Testis (tissue), 3 donors: ENCODE results near the gene BEST2. TPM values are rescaled to one million over a fixed set of nuclear protein-coding genes. Genes with fewer than 3 reads are reported as not detected.

Experiments used
- DNase-seq: peaks from one replicate; pipeline ENCODE4 v3.0.0-alpha.2; 2019
- H3K27ac ChIP-seq, 2 donors: fragments of 200-600 bp; sonication (generic); one replicate each; pipeline ENCODE4 v1.5.1; 2019
- H3K27me3 ChIP-seq: fragments of 200-600 bp; sonication (generic); one replicate; pipeline ENCODE4 v1.5.1; 2019
- H3K36me3 ChIP-seq: fragments of 200-600 bp; sonication (generic); one replicate; pipeline ENCODE4 v1.5.1; 2017; ENCODE audit warnings: low read depth; ENCODE audit errors: missing control alignments
- H3K4me1 ChIP-seq: fragments of 200-600 bp; sonication (generic); one replicate; pipeline ENCODE4 v1.5.1; 2019
- H3K4me3 ChIP-seq, 2 donors: fragments of 200-600 bp; sonication (generic); one replicate each; pipeline ENCODE4 v1.5.1; 2017 to 2019
- H3K9me3 ChIP-seq: fragments of 200-600 bp; sonication (generic); one replicate; pipeline ENCODE4 v1.5.1; 2017
- CTCF ChIP-seq, 3 experiments: fragments of 450-650 bp in 2 of 3; fragments of 200-600 bp in 1 of 3; sonication (generic) in 1 of 3; IDR thresholded peaks; one replicate each; pipeline ENCODE4 v1.5.1; 2016 to 2019; ENCODE audit warnings: antibody characterized with exemption in 3 of 3, mild to moderate bottlenecking in 2 of 3, moderate library complexity in 1 of 3
- POLR2A ChIP-seq: fragments of 450-650 bp; IDR thresholded peaks from one replicate; pipeline ENCODE4 v1.6.1; 2017; ENCODE audit warnings: antibody characterized with exemption, mild to moderate bottlenecking, moderate library complexity
- WGBS, 2 donors: methylation state at CpG; one replicate each; pipeline ENCODE4 v1.1.5; 2018; 5-methylcytosine and 5-hydroxymethylcytosine counted together
- intact Hi-C: fragments of 100-400 bp; cut with DNase I; formaldehyde crosslinking; loops from one replicate; pipeline ENCODE4 v1.15.1; 2023; ENCODE audit warnings: low total_unique reads
- polyA plus RNA-seq: library from polyadenylated mRNA; stranded (reverse); fragments of 350-450 nt; fragmentation: Illumina TruSeq; extraction: RNeasy Lipid Tissue Mini Kit (QIAGEN cat#74804); gene quantifications from one replicate; pipeline ENCODE4 v1.2.3, GENCODE V29; 2014; ENCODE audit warnings: low read depth, low replicate concordance; ENCODE audit not compliant: insufficient read depth
- total RNA-seq, 2 donors: library from RNA; depleted of rRNA; stranded (reverse); fragments of >200 nt; gene quantifications; one replicate each; pipeline ENCODE4 v1.2.3, GENCODE V29; 2016

BEST2 gene
- total and polyA plus RNA-seq, 3 donors from 2014 or later: 0.50 to 0.87 TPM; not detected in 1

- intact Hi-C loops: no loop called here
- DNase-seq: no peak
- Histone ChIP-seq H3K27ac (no peak overlapping the region), H3K4me1 (peaks cover 5% of the 10 kb centered on the region), H3K36me3 (no peaks in the 10 kb centered on the region), H3K9me3 (no peaks in the 10 kb centered on the region), H3K4me3 (no peak overlapping the region), H3K27me3 (no peaks in the 10 kb centered on the region)
- no peak for TF ChIP-seq POLR2A
- TF ChIP-seq CTCF (IDR thresholded peaks at IDR 0.05): no peak
- WGBS, 2 donors: 41 to 67% methylated on average over 16 to 24 of the region's 24 CpGs
Observed at GRCh38 chr19:12749938-12750521, 1.6 kb upstream of the BEST2 start.

- TF ChIP-seq CTCF (IDR thresholded peaks at IDR 0.05): no peak
- no peak for TF ChIP-seq POLR2A
- no peaks in the 10 kb centered on the region for H3K36me3 ChIP-seq
- H3K9me3 ChIP-seq: no peaks in the 10 kb centered on the region
- no peaks in the 10 kb centered on the region for H3K27me3 ChIP-seq
- H3K27ac ChIP-seq: no peak overlapping the region
- WGBS, 2 donors: 68 to 72% methylated on average over 9 of the region's 9 CpGs
- no peak overlapping the region for H3K4me3 ChIP-seq
- peaks cover 5% of the 10 kb centered on the region for H3K4me1 ChIP-seq
- no peak for DNase-seq
- intact Hi-C loops: no loop called here
Observed at GRCh38 chr19:12750851-12751250, 740 bp upstream of the BEST2 start.

GRCh38 chr19:12752056-12752781, 628 bp downstream of the BEST2 start:
- intact Hi-C loops: no loop called here
- Histone ChIP-seq H3K36me3 (no peaks in the 10 kb centered on the region), H3K9me3 (no peaks in the 10 kb centered on the region), H3K27me3 (no peaks in the 10 kb centered on the region), H3K4me1 (peaks cover 5% of the 10 kb centered on the region), H3K4me3 (no peak overlapping the region), H3K27ac (no peak overlapping the region)
- DNase-seq: no peak
- WGBS, 2 donors: 83 to 87% methylated on average over 18 to 23 of the region's 23 CpGs
- TF ChIP-seq POLR2A (no peak), CTCF (IDR thresholded peaks at IDR 0.05) (no peak)

- DNase-seq: no peak
- Histone ChIP-seq H3K4me1 (peaks cover 7% of the 10 kb centered on the region), H3K36me3 (no peaks in the 10 kb centered on the region), H3K27me3 (no peaks in the 10 kb centered on the region), H3K4me3 (no peak overlapping the region), H3K27ac (no peak overlapping the region), H3K9me3 (no peaks in the 10 kb centered on the region)
- no peak for TF ChIP-seq CTCF (IDR thresholded peaks at IDR 0.05)
- no peak for TF ChIP-seq POLR2A
- WGBS, 2 donors: 58 to 61% methylated on average over 26 to 50 of the region's 50 CpGs
- intact Hi-C loops: no loop called here
Observed at GRCh38 chr19:12754465-12755196, 3.0 kb downstream of the BEST2 start.
